ENCODE results near the gene FIGNL2.

FIGNL2 gene

GRCh38 chr12:51779876-51780275 is 68.6 kb downstream of the FIGNL2 start:
- DNase-seq (ENCODE audit: low read depth in 1 of 2, low spot score in 1 of 2), result no peak

GRCh38 chr12:51777973-51778372 is 70.5 kb downstream of the FIGNL2 start:
- no peak for DNase-seq (ENCODE audit: low read depth in 1 of 2, low spot score in 1 of 2)

GRCh38 chr12:51777457-51777856 is 71.1 kb downstream of the FIGNL2 start:
- no peak for DNase-seq (ENCODE audit: low read depth in 1 of 2, low spot score in 1 of 2)

GRCh38 chr12:51774933-51775332 is 73.6 kb downstream of the FIGNL2 start:
- DNase-seq (ENCODE audit: low read depth in 1 of 2, low spot score in 1 of 2), result no peak

- no peak for DNase-seq (ENCODE audit: low read depth in 1 of 2, low spot score in 1 of 2)
These were observed 75.2 kb downstream of the FIGNL2 start for GRCh38 chr12:51773145-51773869.

- no peak for DNase-seq (ENCODE audit: low read depth in 1 of 2, low spot score in 1 of 2)
These were observed 77.5 kb downstream of the FIGNL2 start for GRCh38 chr12:51771008-51771407.
